GM19099 (cell line): ENCODE data around the gene DNAJC6.

Experiments used
- POLR2A ChIP-seq: IDR thresholded peaks from 3 replicates; pipeline ENCODE4 v1.6.1; 2011; ENCODE audit warnings: low read depth; ENCODE audit not compliant: insufficient read length; ENCODE audit errors: extremely low read depth

Gene DNAJC6

DNA sequence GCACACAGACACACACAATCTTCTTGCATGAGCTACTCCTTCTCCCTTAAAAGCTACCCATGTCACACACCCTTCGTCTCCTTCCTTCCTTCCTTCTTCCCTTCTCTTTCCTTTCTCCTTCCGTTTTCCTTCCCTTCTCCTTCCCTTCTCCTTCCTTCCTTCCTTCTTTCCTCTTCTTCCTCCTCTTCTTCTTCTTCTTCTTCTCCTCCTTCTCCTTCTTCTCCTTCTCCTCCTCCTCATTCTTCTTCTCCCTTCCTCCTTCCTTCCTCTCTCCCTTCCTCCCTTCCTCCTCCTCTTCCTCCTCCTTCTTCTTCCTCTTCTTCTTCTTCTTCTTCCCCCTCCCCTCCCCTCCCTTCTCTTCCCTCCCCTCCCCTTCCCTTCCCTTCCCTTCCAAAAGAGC lies 59.1 kb downstream of the DNAJC6 start:
- no peak for TF ChIP-seq POLR2A

GRCh38 chr1:65371544-65371943 lies 62.2 kb downstream of the DNAJC6 start:
- TF ChIP-seq POLR2A: no peak

DNA sequence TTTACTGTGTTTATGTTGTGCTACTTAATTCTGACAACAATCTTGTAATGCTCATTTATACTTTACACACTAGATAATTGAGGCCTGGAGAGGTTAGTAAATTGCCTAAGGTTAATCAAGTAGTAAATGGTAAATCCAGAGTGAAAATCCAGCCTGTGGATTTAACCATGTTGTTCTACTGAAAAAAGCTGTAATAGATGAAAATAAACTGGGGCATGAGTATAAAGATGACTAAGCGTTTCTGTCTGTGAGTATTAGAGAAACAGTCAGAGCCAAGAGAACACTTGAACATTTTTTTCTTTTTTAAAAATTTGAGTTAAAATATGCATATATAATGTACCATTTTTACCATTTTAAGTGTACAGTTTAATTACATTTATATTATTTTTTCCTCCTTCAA lies 63.2 kb downstream of the DNAJC6 start:
- no peak for TF ChIP-seq POLR2A

GRCh38 chr1:65377496-65378246 lies 68.3 kb downstream of the DNAJC6 start:
- TF ChIP-seq POLR2A: no peak

GRCh38 chr1:65378247-65378946 lies 69.1 kb downstream of the DNAJC6 start:
- no peak for TF ChIP-seq POLR2A

GRCh38 chr1:65386439-65386838 lies 77.1 kb downstream of the DNAJC6 start:
- TF ChIP-seq POLR2A: no peak

- TF ChIP-seq POLR2A: no peak
These were observed 78.5 kb downstream of the DNAJC6 start for GRCh38 chr1:65387821-65388220.

GRCh38 chr1:65388908-65389695 lies 79.8 kb downstream of the DNAJC6 start:
- no peak for TF ChIP-seq POLR2A

DNA sequence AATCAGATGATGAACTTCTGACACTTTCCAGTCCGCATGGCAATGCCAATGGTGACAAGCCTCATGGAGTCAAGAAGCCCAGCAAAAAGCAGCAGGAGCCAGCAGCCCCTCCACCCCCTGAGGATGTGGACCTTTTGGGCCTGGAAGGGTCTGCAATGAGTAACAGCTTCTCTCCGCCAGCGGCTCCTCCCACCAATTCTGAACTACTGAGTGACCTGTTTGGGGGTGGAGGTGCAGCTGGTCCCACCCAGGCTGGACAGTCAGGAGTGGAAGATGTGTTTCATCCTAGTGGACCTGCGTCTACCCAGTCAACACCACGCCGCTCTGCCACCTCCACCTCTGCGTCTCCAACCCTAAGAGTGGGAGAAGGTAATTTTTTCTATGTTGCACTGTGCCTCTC lies 83.2 kb downstream of the DNAJC6 start:
- TF ChIP-seq POLR2A: no peak

GRCh38 chr1:65393347-65393746 lies 84.0 kb downstream of the DNAJC6 start:
- no peak for TF ChIP-seq POLR2A

- no peak for TF ChIP-seq POLR2A
These were observed 84.6 kb downstream of the DNAJC6 start for GRCh38 chr1:65393928-65394327.

GRCh38 chr1:65395887-65396612 lies 86.7 kb downstream of the DNAJC6 start:
- TF ChIP-seq POLR2A: no peak

- TF ChIP-seq POLR2A: no peak
These were observed 88.7 kb downstream of the DNAJC6 start for GRCh38 chr1:65398083-65398482.

- no peak for TF ChIP-seq POLR2A
These were observed 89.7 kb downstream of the DNAJC6 start for GRCh38 chr1:65399003-65399402.

- no peak for TF ChIP-seq POLR2A
These were observed 92.3 kb downstream of the DNAJC6 start for GRCh38 chr1:65401612-65402011.

GRCh38 chr1:65404941-65405340 lies 95.6 kb downstream of the DNAJC6 start:
- TF ChIP-seq POLR2A: no peak

DNA sequence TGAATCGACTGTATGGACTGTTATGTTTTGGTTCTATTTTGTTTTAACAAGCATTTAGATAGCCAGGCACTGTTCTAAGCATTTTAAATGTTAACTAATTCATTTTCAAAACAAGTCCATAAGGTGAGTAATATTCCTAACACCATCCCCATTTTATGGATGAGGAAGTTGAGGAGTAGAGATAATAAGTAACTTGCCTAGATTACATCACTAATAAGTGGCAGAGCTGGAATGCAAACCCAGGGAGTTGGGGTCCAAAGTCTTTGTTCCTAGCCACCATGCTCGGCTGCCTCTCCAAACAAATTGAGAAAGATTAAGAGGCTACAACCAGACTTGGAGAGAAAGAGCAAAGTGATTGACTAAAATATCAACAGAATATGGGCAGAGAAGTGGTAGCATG lies 98.5 kb downstream of the DNAJC6 start:
- TF ChIP-seq POLR2A: no peak
